ENCODE measurements around the gene ARHGAP29. TPM values are rescaled to one million over a fixed set of nuclear protein-coding genes. Genes with fewer than 3 reads are reported as not detected.

ARHGAP29 gene, protein sequence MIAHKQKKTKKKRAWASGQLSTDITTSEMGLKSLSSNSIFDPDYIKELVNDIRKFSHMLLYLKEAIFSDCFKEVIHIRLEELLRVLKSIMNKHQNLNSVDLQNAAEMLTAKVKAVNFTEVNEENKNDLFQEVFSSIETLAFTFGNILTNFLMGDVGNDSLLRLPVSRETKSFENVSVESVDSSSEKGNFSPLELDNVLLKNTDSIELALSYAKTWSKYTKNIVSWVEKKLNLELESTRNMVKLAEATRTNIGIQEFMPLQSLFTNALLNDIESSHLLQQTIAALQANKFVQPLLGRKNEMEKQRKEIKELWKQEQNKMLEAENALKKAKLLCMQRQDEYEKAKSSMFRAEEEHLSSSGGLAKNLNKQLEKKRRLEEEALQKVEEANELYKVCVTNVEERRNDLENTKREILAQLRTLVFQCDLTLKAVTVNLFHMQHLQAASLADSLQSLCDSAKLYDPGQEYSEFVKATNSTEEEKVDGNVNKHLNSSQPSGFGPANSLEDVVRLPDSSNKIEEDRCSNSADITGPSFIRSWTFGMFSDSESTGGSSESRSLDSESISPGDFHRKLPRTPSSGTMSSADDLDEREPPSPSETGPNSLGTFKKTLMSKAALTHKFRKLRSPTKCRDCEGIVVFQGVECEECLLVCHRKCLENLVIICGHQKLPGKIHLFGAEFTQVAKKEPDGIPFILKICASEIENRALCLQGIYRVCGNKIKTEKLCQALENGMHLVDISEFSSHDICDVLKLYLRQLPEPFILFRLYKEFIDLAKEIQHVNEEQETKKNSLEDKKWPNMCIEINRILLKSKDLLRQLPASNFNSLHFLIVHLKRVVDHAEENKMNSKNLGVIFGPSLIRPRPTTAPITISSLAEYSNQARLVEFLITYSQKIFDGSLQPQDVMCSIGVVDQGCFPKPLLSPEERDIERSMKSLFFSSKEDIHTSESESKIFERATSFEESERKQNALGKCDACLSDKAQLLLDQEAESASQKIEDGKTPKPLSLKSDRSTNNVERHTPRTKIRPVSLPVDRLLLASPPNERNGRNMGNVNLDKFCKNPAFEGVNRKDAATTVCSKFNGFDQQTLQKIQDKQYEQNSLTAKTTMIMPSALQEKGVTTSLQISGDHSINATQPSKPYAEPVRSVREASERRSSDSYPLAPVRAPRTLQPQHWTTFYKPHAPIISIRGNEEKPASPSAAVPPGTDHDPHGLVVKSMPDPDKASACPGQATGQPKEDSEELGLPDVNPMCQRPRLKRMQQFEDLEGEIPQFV
- 10 to 100 TPM; 81.5 to 87.2 (median 85.6) TPM for polyA plus RNA-seq (ENCODE audit: insufficient read length in 3 of 3)

DNA sequence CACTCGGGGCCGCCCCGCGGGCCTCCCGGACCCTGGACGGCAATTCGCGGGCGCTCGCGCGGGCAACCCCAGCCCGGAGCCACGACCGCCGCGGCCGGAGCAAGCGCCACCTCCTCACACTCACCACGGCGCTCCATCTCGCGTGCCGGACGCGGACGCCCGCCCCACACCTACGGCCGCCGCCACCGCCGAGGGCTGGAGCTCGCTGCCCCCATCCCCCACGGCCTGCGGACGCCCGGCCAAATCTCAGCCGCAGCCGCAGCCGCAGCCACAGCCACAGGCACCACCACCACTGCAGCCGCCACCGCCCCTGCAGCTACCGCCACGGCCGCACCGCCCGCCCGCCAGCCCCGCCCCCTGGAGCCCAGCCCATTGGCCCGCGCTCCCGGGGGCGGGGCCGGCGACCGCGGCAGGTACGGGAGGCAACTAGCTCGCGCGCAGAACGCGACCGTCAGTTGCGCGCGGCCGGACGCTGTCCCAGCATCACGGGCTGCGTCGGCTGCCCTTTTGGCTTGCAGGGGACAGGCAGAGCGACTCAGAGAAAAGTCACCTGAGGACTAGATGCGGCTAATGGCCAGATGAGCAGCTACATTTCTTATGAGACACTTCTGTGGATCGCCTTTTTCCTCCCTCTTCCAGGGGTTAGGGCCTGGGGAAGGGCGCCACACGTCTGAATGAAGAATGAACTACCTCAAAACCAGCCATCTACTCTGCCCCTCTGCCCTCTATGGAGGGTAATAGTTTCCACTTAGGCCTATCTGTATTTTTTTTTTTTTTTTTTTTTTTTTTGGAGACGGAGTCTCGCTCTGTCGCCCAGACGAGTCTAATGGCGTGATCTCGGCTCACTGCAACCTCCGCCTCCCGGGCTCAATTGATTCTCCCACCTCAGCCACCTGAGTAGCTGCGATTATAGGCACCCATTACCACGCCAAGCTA, at the start of gene ARHGAP29:
ARHGAP29 (minus strand) TSS at position 294 of the 936 bp plus-strand sequence. CDS start 5,973 bp downstream, outside the sequence.
- DNase-seq (ENCODE audit: low read depth in 3 of 3, low spot score in 2 of 3) = peak in 2 of 3 donors; percentile 50 to 78

DNA sequence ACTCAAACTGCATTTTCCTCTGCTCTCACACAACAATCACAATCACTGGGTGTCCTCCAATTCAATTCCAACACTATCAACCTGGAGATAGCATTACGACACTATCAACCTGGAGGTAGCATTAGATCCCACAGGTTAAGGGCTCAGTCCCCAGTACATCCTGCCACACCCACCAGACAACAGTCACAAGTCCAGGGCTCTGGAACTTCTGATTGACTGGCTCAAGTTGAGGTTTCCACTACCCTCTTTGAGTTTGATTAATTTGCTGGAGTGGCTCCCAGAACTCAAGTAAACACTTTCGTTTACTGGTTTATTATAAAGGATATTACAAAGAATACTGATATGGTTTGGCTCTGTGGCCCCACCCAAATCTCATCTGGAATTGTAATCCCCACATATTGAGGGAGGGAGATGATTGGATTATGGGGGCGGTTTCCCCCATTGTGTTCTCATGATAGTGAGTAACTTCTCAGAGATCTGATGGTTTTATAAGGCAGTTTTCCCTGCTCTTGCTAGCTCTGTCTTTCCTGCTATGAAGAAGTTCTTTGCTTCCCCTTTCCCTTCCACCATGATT, 49.6 kb upstream of the ARHGAP29 start:
- no peak for DNase-seq (ENCODE audit: low read depth in 3 of 3, low spot score in 2 of 3)

DNA sequence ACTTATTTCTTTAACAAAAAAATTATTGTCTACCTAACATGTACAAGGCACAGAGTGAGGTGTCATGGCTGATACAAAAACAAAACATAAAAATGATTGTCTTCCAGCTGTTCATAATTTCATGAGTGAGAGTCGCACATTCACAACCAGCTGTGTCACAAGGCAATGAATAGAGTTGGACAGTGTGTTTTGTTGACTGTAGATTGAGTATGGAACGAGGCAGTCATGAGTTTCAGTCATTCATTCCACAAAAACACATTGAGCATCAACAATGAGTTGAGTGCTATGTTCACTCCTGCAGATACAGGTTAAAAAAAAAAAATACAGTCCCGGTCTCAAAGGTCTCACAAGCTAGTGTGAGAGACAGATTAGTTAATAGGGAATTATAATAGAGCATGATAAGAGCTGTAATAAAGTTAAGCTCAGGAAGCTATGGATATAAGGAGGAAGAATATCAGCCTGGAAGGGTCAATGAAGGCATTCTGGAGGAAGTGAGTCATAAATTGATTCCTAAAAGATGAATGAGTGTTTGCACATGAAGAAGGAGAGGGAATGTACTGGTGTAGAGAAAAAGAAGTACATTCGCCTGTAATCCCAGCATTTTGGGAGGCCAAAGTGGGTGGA, 47.8 kb upstream of the ARHGAP29 start:
- no peak for DNase-seq (ENCODE audit: low read depth in 3 of 3, low spot score in 2 of 3)

DNA sequence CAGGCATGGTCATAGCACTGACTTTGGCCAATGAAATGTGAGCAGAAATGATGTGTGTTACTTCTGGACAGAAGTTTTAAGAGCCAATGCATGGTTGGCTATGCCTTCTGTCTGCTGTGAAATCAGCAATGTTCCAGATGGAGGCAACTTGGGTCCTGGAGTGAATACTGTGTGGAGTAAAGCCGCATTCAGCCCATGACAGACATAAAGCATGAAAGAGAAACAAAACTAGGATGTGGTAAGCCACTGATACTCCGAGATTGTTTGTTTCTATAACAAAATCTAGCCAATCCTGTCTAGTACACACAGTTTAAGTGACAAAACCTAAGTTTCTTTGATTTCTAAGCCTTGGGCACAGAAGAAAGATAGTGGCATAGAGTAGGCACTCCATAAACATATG, 47.1 kb upstream of the ARHGAP29 start:
- DNase-seq (ENCODE audit: low read depth in 3 of 3, low spot score in 2 of 3) = no peak

DNA sequence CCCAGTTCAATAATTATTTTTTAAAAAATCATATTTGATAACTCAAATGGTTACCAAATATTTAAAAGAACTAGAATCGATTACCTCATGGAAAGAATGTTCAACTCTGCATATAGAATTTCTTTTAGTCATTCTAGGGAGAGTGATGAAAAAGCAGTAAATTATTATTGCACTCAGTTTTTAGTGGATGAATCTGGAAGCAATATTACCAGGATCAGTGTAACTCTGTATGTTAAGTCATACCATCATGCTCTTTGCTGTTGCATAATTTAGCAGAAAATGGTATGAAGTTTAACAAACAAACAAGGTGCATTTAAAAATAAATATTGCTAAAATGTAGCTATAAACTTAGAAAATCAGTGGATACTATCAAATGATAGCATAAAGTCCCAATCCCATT, 46.1 kb upstream of the ARHGAP29 start:
- DNase-seq (ENCODE audit: low read depth in 3 of 3, low spot score in 2 of 3) = no peak

DNA sequence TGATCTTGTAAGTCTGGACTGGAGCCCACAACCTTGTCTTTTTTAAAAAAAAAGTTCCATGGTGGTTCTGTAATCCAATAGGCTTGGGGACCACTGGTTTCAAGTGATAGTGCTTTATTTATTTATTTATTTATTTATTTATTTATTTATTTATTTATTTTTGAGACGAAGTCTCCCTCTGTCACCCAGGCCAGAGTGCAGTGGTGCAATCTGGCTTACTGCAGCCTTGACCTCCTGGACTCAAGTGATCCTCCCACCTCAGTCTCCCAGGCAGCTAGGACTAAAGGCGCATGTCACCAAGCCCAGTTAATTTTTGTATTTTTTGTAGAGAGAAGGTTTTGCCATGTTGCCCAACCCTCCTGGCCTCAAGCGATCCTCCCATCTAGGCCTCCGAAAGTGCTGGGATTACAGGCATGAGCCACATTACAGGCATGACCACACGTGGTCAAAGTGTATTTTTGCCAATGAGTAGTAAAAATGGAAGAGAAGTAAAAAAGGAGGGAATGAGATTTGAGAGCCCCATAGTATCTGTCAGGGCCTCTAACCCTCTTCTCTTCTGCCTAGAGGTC, 44.8 kb upstream of the ARHGAP29 start:
- no peak for DNase-seq (ENCODE audit: low read depth in 3 of 3, low spot score in 2 of 3)

DNA sequence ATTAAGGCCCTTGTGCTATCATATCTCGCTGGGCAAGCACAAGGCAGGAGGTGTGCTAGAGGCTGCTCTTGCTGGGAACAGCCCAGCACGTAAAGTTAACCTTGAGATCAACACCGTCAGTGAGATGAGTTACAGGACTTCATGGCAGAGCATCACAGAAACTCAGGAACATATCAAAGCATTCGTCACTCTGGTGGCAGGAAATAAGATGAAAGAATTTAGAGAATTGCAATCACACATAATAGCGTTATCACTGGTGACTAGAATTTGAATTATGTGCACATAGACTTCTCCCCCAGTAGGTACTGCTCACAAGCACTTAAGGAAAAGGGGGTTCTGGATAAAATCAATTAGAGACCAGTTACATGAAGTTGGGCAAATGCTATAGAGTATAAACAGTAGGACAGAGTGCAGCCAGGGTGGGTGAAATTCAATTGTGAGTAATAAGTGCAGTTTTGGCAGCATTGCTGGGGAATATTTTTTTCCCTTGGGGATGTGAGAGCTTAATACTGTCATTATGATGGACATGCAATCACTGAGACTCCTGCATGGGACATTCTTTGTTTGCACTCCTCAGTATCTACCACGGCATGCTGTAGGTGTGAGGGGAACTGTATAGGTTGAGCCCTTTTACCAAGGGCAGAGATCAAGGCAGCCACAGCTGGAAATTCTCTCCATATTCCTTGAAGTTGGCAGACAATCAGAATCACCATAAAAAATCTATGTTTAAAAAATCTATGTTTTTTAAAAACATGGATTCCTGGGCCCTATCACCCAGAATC, 44.2 kb upstream of the ARHGAP29 start:
- DNase-seq (ENCODE audit: low read depth in 3 of 3, low spot score in 2 of 3) = no peak

DNA sequence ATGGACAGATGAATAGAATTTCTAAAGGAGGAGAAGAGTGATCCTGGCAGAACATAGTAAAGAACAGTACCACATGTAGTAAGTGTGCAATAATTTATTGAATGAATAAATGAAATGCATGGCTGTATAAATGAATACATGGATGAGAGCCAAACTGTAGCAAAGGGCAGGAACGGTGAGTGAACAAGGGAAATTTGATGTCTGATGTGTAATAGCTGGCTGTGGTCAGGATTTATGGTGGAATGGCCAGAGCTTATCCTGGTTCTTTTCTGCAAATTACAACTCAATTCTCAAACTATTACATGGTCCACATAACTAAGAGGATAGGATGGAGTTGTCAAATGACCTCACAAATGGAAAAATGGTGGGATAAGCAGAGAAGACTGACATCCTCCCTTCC, 43.2 kb upstream of the ARHGAP29 start:
- no peak for DNase-seq (ENCODE audit: low read depth in 3 of 3, low spot score in 2 of 3)

DNA sequence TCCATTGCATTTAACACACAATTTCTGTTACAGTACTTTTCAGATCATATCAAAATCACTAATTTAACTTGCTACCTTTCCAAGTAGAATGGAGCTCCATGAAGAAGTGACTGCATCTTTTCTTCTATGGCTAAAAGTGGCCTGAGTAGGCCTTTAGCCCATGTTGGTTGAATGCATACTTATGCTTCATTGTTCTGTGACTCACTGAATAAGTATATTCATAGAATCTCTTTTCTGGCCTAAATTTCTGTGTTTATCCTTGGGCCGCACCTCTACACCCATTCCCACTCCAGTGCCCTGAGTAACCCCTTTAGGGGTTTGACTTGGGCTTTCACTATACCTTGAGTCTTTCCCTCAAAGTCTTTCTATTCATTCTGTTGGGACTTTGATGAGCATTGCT, 42.1 kb upstream of the ARHGAP29 start:
- DNase-seq (ENCODE audit: low read depth in 3 of 3, low spot score in 2 of 3) = no peak

DNA sequence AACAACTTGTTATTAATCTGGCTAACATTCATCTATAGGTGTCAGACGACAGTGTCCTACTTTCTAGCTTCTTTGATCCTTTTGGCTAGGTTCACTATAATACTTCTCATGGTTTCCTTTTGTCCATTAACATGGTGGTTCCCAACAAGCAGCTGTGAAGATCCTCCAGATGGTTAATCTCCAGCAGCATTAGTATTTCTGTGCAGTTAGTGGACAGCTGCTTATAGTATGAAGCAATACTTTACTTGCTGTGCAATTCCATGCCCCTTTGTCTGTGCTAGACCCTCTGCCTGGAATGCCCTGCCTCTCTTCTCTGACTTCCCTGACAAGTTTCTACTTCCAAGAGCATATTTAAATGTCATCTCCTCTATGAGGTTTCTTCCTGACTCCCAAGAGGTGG, 41.7 kb upstream of the ARHGAP29 start:
- DNase-seq (ENCODE audit: low read depth in 3 of 3, low spot score in 2 of 3) = no peak

DNA sequence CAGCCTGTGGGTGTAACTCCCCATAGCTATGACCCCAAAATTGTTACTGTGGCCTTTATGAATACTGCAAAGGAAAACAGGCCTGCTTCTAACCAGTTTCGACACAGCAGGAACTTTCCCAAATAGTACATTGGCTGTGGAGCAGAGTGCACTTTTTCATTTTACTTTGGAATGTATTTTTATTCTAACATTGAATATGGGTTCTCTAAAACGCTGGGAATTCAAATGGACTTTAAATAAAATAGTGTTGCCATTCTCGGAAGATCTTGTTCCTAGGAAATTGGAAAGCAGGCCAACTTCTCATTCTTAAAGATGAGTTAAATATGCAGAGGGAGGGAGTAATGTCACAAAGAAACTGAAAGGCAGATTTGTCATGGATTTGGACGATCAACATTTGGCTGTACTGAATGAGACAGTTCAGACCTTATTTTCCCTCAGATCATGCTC, 39.6 kb upstream of the ARHGAP29 start:
- no peak for DNase-seq (ENCODE audit: low read depth in 3 of 3, low spot score in 2 of 3)

DNA sequence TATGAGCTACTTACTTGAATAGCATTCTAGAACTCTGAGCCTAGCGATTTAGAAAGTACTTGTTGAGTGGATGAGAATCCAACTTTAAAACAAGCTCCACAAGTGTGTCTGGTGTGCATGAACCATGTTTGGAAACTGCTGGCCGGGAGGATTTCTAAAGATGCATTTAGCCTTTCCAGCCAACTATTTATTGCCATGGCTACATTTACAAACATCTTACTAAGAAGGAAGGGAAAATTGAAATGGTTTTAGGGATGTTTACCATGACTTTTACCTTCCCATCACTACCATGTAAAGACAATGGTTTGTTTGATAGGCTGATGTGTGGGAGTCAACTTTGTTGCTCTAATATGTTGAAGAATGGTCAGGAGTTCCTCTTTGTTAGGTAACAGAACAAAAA, 37.7 kb upstream of the ARHGAP29 start:
- no peak for DNase-seq (ENCODE audit: low read depth in 3 of 3, low spot score in 2 of 3)

DNA sequence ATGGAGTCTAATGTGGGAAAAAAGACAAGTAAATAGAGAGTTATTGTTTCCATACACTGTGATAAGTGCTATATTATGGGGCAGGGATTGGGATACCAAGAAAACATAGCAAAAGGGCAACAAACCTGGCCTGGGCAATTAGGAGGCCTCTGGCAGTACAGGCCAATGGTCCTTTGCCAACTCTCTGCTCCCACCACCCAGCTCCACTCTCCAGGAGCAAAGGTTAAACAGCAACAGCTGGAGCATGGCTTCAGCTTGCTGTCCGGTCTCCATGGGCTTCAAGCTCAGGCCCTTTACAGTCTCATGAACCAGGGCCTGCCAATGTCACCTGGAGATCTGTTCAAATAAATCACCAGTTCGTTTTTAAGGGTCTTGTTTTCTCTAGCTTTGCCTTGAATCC, 37.2 kb upstream of the ARHGAP29 start:
- DNase-seq (ENCODE audit: low read depth in 3 of 3, low spot score in 2 of 3) = no peak

DNA sequence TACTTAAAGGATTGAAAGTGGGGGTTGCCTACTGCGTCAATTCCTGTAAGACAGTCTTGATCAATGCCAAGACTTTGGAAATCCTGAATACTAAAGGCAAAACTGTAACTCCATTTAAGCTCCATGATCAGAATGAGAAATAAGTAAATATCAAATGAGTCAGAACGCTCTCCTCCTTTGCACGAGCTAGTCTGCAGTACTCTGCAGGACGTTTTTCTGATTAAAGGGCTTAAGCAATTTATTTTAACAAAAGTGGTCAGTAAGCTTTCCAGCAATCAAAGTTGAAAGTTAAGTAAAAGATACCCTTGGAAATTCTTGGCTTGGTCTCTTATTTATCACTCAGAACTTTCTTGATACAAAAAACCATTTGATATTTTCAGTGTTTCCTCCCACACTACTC, 35.7 kb upstream of the ARHGAP29 start:
- no peak for DNase-seq (ENCODE audit: low read depth in 3 of 3, low spot score in 2 of 3)

DNA sequence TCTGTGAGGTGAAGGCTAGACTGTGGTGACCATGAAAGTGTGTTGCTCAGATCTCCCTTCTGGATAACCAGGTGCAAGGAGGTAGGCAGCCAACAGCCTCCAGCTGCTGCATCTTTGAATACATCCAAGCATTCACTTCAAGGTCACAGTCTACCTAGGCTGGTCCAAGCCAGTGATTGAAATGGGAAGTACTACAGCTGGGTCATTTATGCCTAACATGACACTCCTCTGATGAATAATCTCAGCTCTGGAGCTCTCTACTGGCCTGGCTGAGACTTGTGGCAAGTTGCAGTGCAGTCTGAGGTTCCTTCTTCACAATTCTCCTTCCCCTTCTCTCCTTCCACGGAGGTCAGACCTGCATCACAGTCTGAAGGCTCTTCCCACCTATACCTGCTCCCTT, 35.0 kb upstream of the ARHGAP29 start:
- DNase-seq (ENCODE audit: low read depth in 3 of 3, low spot score in 2 of 3) = no peak

DNA sequence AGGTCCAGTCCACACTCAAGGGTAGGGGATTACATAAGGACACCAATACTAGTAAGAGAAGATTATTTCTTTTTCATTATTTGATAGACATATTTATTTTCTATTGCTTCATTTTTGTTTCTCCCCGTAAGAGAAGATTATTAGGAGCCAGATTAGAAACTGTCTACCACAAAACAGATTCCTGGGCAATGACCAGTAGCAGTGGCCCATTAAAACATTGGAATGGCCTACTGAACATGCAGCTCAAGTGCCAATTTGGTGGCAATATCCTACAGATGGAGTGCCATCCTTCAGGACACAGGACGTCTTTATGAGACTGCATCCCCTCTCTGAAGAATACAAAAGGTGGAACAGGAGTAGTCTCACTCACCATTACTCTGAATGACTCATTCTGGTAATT, 34.0 kb upstream of the ARHGAP29 start:
- DNase-seq (ENCODE audit: low read depth in 3 of 3, low spot score in 2 of 3) = no peak

DNA sequence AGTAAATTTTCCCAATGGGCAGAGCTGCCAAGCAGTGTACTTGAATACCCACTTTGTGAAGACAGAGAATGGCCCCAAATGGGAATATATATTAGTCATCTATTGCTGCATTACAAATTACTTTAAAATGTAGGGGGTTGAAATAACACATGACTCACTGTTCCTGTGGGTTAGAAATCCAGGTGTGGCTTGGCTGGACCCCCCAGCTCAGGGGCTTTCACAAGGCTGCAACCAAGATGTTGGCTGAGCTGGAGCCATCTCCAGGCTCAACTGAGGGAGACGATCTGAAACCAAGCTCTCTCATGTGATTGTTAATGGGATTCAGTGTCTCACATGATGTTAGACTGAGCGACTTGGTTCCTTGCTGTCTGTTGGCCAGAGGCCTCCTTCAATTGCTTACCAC, 33.4 kb upstream of the ARHGAP29 start:
- DNase-seq (ENCODE audit: low read depth in 3 of 3, low spot score in 2 of 3) = no peak

DNA sequence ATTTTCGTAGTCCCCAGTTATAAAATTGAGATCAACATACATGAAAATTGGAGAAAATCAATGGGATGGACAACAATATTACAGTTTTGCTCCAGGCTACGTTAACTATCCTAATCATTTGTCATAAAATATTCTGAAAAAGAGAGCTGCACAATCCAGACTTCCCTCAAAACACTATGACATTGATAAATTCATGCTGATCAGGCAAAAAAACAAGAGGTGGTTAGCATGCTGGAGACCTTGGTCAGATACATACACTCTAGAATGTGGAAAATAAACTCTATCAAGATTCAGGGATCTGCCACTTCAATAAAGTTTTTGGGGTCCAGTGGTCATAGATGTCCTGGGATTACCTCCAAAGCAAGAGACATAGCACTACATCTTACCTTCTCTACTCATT, 32.5 kb upstream of the ARHGAP29 start:
- no peak for DNase-seq (ENCODE audit: low read depth in 3 of 3, low spot score in 2 of 3)
